Peyer's patch (tissue), 4 donors: Measurements from ENCODE around the gene PTGER4.

Source experiments
- POLR2A ChIP-seq, 2 donors: fragments of 450-650 bp; IDR thresholded peaks; one replicate each; pipeline ENCODE4 v1.5.1; 2017; ENCODE audit warnings: antibody characterized with exemption in 2 of 2, mild to moderate bottlenecking in 2 of 2, moderate library complexity in 2 of 2
- TF ChIP-seq, protein P1 (sequence below), 6 experiments: fragments of 450-650 bp in 4 of 6; fragments of 200-600 bp in 2 of 6; sonication (generic) in 1 of 6; IDR thresholded peaks; one replicate each; pipeline ENCODE4 v1.5.1; 2017 to 2019; ENCODE audit warnings: antibody characterized with exemption in 6 of 6, mild to moderate bottlenecking in 3 of 6, moderate library complexity in 1 of 6

DNA sequence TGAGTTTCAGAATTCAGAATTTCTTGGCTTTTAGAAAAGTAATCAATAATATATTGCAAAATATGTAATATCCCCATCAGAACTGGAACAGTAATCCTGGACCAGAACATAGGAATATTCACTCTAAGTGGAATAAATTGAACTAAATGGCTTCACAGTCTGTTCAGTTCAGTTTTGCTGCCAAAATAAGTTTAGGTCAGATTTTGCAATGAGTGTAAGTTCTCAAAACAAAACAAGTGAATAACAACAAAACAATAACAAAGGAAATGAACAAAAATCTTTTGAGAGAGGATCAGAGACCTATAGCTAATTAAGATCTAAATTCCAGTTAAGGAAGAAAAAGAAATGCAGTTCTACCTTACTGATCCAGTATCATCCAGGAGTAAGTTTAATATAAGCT lies 9.3 kb downstream of the PTGER4 start:
- TF ChIP-seq, protein P1, sequence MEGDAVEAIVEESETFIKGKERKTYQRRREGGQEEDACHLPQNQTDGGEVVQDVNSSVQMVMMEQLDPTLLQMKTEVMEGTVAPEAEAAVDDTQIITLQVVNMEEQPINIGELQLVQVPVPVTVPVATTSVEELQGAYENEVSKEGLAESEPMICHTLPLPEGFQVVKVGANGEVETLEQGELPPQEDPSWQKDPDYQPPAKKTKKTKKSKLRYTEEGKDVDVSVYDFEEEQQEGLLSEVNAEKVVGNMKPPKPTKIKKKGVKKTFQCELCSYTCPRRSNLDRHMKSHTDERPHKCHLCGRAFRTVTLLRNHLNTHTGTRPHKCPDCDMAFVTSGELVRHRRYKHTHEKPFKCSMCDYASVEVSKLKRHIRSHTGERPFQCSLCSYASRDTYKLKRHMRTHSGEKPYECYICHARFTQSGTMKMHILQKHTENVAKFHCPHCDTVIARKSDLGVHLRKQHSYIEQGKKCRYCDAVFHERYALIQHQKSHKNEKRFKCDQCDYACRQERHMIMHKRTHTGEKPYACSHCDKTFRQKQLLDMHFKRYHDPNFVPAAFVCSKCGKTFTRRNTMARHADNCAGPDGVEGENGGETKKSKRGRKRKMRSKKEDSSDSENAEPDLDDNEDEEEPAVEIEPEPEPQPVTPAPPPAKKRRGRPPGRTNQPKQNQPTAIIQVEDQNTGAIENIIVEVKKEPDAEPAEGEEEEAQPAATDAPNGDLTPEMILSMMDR (IDR thresholded peaks at IDR 0.05) = no peak
- no peak for TF ChIP-seq POLR2A (IDR thresholded peaks at IDR 0.05)
